Measurements from ENCODE around the gene PDZRN4. TPM values are rescaled to one million over a fixed set of nuclear protein-coding genes. Genes with fewer than 3 reads are reported as not detected.

Gene PDZRN4
- total RNA-seq, 1 donor from 2014 or later = 24.8 TPM

GRCh38 chr12:41287500-41288141 lies 99.5 kb downstream of the PDZRN4 start:
- no peaks in the 10 kb centered on the region for H3K4me1 ChIP-seq
- H3K36me3 ChIP-seq = no peaks in the 10 kb centered on the region
- H3K27ac ChIP-seq = no peak overlapping the region
- H3K9me3 ChIP-seq = no peaks in the 10 kb centered on the region
- no peak for TF ChIP-seq POLR2AphosphoS5 (IDR thresholded peaks at IDR 0.05; ENCODE audit: insufficient read depth in 1 of 2, low read depth in 1 of 2)
- no peaks in the 10 kb centered on the region for H3K27me3 ChIP-seq
- intact Hi-C loops (cut with DNase I) = no loop called here
- DNase-seq (ENCODE audit: extremely low spot score in 2 of 2) = no peak
- no peak overlapping the region for H3K4me3 ChIP-seq

DNA sequence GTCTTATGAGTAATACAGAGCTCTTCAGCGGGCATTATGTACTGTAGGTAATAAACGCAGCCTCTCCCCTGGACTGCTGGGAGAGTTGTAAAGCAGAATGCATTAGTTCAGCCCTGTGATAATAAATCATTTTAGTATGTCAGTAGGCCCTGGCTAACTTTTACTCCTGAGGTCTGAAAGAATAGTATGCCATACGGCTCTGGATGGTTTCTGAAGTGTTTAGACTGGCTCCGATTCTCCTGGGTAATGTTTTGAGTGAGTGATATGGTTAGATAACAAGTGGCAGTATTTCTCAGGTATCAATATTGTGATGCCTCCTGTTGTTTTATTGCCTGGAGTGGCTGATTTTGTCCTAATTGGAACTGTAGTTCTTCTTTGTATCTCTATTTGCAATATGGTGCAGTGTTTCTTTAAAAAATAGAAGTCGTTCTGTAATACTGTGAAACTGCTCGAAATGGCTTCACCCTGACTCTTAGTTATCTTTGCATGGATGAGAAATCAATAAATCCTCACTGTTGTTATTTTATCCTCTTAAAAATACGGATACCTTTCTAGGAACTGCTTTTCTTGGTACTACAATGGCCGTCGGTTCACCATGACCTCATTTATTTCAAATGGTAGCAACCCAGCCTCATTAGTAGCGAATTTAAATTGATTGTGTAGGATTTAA lies 100.2 kb downstream of the PDZRN4 start:
- H3K4me1 ChIP-seq = no peaks in the 10 kb centered on the region
- no peak for DNase-seq (ENCODE audit: extremely low spot score in 2 of 2)
- H3K27me3 ChIP-seq = no peaks in the 10 kb centered on the region
- intact Hi-C loops (cut with DNase I) = no loop called here
- no peak overlapping the region for H3K27ac ChIP-seq
- no peak overlapping the region for H3K4me3 ChIP-seq
- H3K9me3 ChIP-seq = no peaks in the 10 kb centered on the region
- TF ChIP-seq POLR2A (IDR thresholded peaks at IDR 0.05) (no peak), POLR2AphosphoS5 (IDR thresholded peaks at IDR 0.05; ENCODE audit: insufficient read depth in 1 of 2, low read depth in 1 of 2) (no peak)
- TF ChIP-seq, protein P1, sequence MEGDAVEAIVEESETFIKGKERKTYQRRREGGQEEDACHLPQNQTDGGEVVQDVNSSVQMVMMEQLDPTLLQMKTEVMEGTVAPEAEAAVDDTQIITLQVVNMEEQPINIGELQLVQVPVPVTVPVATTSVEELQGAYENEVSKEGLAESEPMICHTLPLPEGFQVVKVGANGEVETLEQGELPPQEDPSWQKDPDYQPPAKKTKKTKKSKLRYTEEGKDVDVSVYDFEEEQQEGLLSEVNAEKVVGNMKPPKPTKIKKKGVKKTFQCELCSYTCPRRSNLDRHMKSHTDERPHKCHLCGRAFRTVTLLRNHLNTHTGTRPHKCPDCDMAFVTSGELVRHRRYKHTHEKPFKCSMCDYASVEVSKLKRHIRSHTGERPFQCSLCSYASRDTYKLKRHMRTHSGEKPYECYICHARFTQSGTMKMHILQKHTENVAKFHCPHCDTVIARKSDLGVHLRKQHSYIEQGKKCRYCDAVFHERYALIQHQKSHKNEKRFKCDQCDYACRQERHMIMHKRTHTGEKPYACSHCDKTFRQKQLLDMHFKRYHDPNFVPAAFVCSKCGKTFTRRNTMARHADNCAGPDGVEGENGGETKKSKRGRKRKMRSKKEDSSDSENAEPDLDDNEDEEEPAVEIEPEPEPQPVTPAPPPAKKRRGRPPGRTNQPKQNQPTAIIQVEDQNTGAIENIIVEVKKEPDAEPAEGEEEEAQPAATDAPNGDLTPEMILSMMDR (IDR thresholded peaks at IDR 0.05) = no peak
- no peaks in the 10 kb centered on the region for H3K36me3 ChIP-seq

DNA sequence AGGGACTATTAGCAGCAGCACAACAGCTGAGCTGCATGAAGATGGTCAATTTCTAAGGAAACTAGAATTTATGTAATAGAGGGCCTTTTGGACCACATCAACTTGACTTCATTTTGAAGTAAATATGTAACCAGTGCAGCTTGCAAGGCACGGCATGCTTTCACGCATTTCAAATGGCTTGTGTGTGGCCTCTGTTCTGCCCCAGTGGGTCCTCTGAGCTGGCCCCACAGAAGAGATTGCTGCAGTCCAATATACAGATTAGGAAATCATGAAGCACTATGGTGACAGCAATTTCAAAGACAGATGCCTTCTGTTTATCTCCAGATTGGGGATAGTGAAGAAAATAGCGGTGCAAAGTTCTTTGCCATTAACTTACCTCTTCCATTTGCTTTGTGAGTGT lies 101.4 kb downstream of the PDZRN4 start:
- no peak for DNase-seq (ENCODE audit: extremely low spot score in 2 of 2)

GRCh38 chr12:41293011-41293410 lies 104.9 kb downstream of the PDZRN4 start:
- Histone ChIP-seq H3K36me3 (no peaks in the 10 kb centered on the region), H3K4me3 (no peak overlapping the region), H3K27me3 (no peaks in the 10 kb centered on the region), H3K27ac (no peak overlapping the region), H3K4me1 (no peaks in the 10 kb centered on the region), H3K9me3 (no peaks in the 10 kb centered on the region)
- intact Hi-C loops (cut with DNase I) = no loop called here
- TF ChIP-seq, protein P1 (IDR thresholded peaks at IDR 0.05) = no peak
- no peak for TF ChIP-seq POLR2AphosphoS5 (IDR thresholded peaks at IDR 0.05; ENCODE audit: insufficient read depth in 1 of 2, low read depth in 1 of 2)
- TF ChIP-seq POLR2A (IDR thresholded peaks at IDR 0.05) = no peak
- DNase-seq (ENCODE audit: extremely low spot score in 2 of 2) = no peak

More for the DNA sequence above, 101.4 kb downstream of the PDZRN4 start:
- no peak for TF ChIP-seq POLR2A (IDR thresholded peaks at IDR 0.05)
- TF ChIP-seq POLR2AphosphoS5 (IDR thresholded peaks at IDR 0.05; ENCODE audit: insufficient read depth in 1 of 2, low read depth in 1 of 2) = no peak
- TF ChIP-seq, protein P1 (IDR thresholded peaks at IDR 0.05) = no peak
- Histone ChIP-seq H3K4me1 (no peaks in the 10 kb centered on the region), H3K4me3 (no peak overlapping the region), H3K9me3 (no peaks in the 10 kb centered on the region), H3K27ac (no peak overlapping the region), H3K27me3 (no peaks in the 10 kb centered on the region), H3K36me3 (no peaks in the 10 kb centered on the region)
- intact Hi-C loops (cut with DNase I) = no loop called here

- DNase-seq (ENCODE audit: extremely low spot score in 2 of 2) = no peak
- Histone ChIP-seq H3K27me3 (no peaks in the 10 kb centered on the region), H3K36me3 (no peaks in the 10 kb centered on the region), H3K9me3 (no peaks in the 10 kb centered on the region), H3K4me1 (no peaks in the 10 kb centered on the region), H3K27ac (no peak overlapping the region), H3K4me3 (no peak overlapping the region)
- intact Hi-C loops (cut with DNase I) = no loop called here
- no peak for TF ChIP-seq POLR2AphosphoS5 (IDR thresholded peaks at IDR 0.05; ENCODE audit: insufficient read depth in 1 of 2, low read depth in 1 of 2)
- TF ChIP-seq, protein P1 (IDR thresholded peaks at IDR 0.05) = no peak
- no peak for TF ChIP-seq POLR2A (IDR thresholded peaks at IDR 0.05)
Measured at GRCh38 chr12:41293461-41293860, 105.3 kb downstream of the PDZRN4 start.
